Left ventricle myocardium inferior (tissue), 1 donor: Measurements from ENCODE around the gene UQCR10. TPM values are rescaled to one million over a fixed set of nuclear protein-coding genes. Genes with fewer than 3 reads are reported as not detected.
A peak's percentile ranks its signal among the peaks of the same experiment; 100 is the strongest.

Experiments used
- DNase-seq: peaks from one replicate; pipeline ENCODE4 v3.0.0-alpha.2; 2020
- H3K27ac ChIP-seq: fragments of 200-600 bp; replicated peaks from 2 replicates; pipeline ENCODE4 v1.8.0; 2021
- H3K27me3 ChIP-seq: fragments of 200-600 bp; 2 replicates; pipeline ENCODE4 v1.8.0; 2021; ENCODE audit warnings: low read depth
- H3K36me3 ChIP-seq: fragments of 200-600 bp; 2 replicates; pipeline ENCODE4 v1.8.0; 2021
- H3K4me1 ChIP-seq: fragments of 200-600 bp; 2 replicates; pipeline ENCODE4 v1.8.0; 2021
- H3K4me3 ChIP-seq: fragments of 200-600 bp; 2 replicates; pipeline ENCODE4 v1.8.0; 2021; ENCODE audit warnings: mild to moderate bottlenecking, moderate library complexity
- H3K9me3 ChIP-seq: fragments of 200-600 bp; replicated peaks from 2 replicates; pipeline ENCODE4 v1.8.0; 2021
- CTCF ChIP-seq: fragments of 200-600 bp; IDR thresholded peaks from 2 replicates; pipeline ENCODE4 v1.8.0; 2021; ENCODE audit warnings: antibody characterized with exemption, mild to moderate bottlenecking, borderline replicate concordance
- intact Hi-C: fragments of 100-400 bp; cut with micrococcal nuclease; formaldehyde crosslinking; loops from one replicate; pipeline ENCODE4 v1.11.0; 2022
- long read RNA-seq: library from polyadenylated mRNA; unstranded; transcript quantifications from one replicate; pipeline ENCODE4 v2.0.0, GENCODE V29; 2021
- total RNA-seq: library from RNA; stranded (reverse); fragmentation: NEBNext Ultra II Directional; extraction: Animal tissue kit (Norgen Biotek cat#: 25700); gene quantifications from one replicate; pipeline ENCODE4 v1.2.1, GENCODE V29; 2021
- donor health status: DM: no; HTN: yes; CAD: no; lungs with severe emphysema.

UQCR10 gene
- total RNA-seq = 403 TPM
- long read RNA-seq, transcript UQCR10-202 (2 exons, 584 nt) = minor isoform, 51 of 645 reads
- long read RNA-seq, transcript UQCR10-201 (2 exons, 916 nt) = major isoform, 558 of 645 reads
- long read RNA-seq, partial matches to known transcripts = 0 of 645 reads
- long read RNA-seq, other reads (novel, unspliced or antisense) = 36 of 645 reads

- peak within 1 kb of the TSS; percentile 98 for H3K27ac ChIP-seq
- H3K9me3 ChIP-seq = no peaks in the 10 kb centered on the region
- no peak for TF ChIP-seq CTCF
- peaks cover 65% of the 10 kb centered on the region for H3K4me1 ChIP-seq
- peak; percentile 94 for DNase-seq
- no peaks in the 10 kb centered on the region for H3K27me3 ChIP-seq
- H3K36me3 ChIP-seq = peaks cover 32% of the 10 kb centered on the region
- intact Hi-C loops = no loop called here
- peak within 1 kb of the TSS; percentile 98 for H3K4me3 ChIP-seq
Observed at GRCh38 chr22:29767171-29768051, at the start of gene UQCR10. UQCR10 (plus strand) TSS chr22:29767369; CDS start chr22:29767399, 30 bp downstream.

GRCh38 chr22:29717789-29718188 is 49.4 kb upstream of the UQCR10 start:
- DNase-seq = no peak
- Histone ChIP-seq H3K27me3 (peaks cover 92% of the 10 kb centered on the region), H3K27ac (no peak overlapping the region), H3K9me3 (no peaks in the 10 kb centered on the region), H3K4me1 (peaks cover 4% of the 10 kb centered on the region), H3K36me3 (no peaks in the 10 kb centered on the region), H3K4me3 (no peak overlapping the region)
- intact Hi-C loops = no loop called here
- TF ChIP-seq CTCF = no peak

- Histone ChIP-seq H3K4me1 (peaks cover 4% of the 10 kb centered on the region), H3K4me3 (no peak overlapping the region), H3K27me3 (peaks cover 92% of the 10 kb centered on the region), H3K36me3 (no peaks in the 10 kb centered on the region), H3K27ac (no peak overlapping the region), H3K9me3 (no peaks in the 10 kb centered on the region)
- DNase-seq = no peak
- TF ChIP-seq CTCF = no peak
- intact Hi-C loops = no loop called here
Observed at GRCh38 chr22:29718949-29719898, 47.9 kb upstream of the UQCR10 start.

- no peak within 1 kb of the TSS for H3K27ac ChIP-seq
- TF ChIP-seq CTCF = no peak
- H3K36me3 ChIP-seq = no peaks in the 10 kb centered on the region
- no peaks in the 10 kb centered on the region for H3K9me3 ChIP-seq
- H3K27me3 ChIP-seq = peaks cover 92% of the 10 kb centered on the region
- peak within 1 kb of the TSS; percentile 29 for H3K4me3 ChIP-seq
- intact Hi-C loops = no loop called here
- peaks cover 4% of the 10 kb centered on the region for H3K4me1 ChIP-seq
- DNase-seq = no peak
Observed at GRCh38 chr22:29719899-29720645, 47.1 kb upstream of the UQCR10 start, which contains the start of gene CABP7. CABP7 (plus strand) TSS chr22:29720003; CDS start chr22:29720425, 422 bp downstream.
